Heart right ventricle (tissue), 16 donors: Measurements from ENCODE around the gene SDK2. TPM values are rescaled to one million over a fixed set of nuclear protein-coding genes. Genes with fewer than 3 reads are reported as not detected.

Experiments
- ATAC-seq, 8 donors: fragments of 200-7000 bp; cut with Tn5 transposase; one replicate each; pipeline ENCODE4 v1.9.1; 2020; ENCODE audit warnings: mild to moderate bottlenecking in 8 of 8, moderate library complexity in 8 of 8, moderate number of reproducible peaks in 1 of 8
- DNase-seq, 2 donors: peaks; one replicate each; pipeline ENCODE4 v3.0.0-alpha.2; 2020
- H3K27ac ChIP-seq, 10 donors: fragments of 200-600 bp; sonication (generic) in 2 of 10; one replicate each; pipeline versions ENCODE4 v1.5.0 to v1.8.0; 2020 to 2022; ENCODE audit warnings: mild to moderate bottlenecking in 3 of 10
- H3K27me3 ChIP-seq, 7 donors: fragments of 200-600 bp; one replicate each; pipeline ENCODE4 v1.8.0; 2021 to 2022; ENCODE audit warnings: mild to moderate bottlenecking in 2 of 7
- H3K36me3 ChIP-seq, 9 donors: fragments of 200-600 bp; sonication (generic) in 1 of 9; one replicate each; pipeline versions ENCODE4 v1.5.0 to v1.8.0; 2020 to 2022; ENCODE audit warnings: mild to moderate bottlenecking in 2 of 9
- H3K4me1 ChIP-seq, 9 donors: fragments of 200-600 bp; sonication (generic) in 1 of 9; one replicate each; pipeline versions ENCODE4 v1.5.0 to v1.8.0; 2020 to 2022; ENCODE audit warnings: mild to moderate bottlenecking in 4 of 9
- H3K4me3 ChIP-seq, 10 donors: fragments of 200-600 bp; sonication (generic) in 2 of 10; one replicate each; pipeline versions ENCODE4 v1.5.0 to v1.8.0; 2020 to 2022; ENCODE audit warnings: mild to moderate bottlenecking in 7 of 10, moderate library complexity in 2 of 10
- H3K9me3 ChIP-seq, 11 donors: fragments of 200-600 bp in 10 of 11; sonication (generic) in 2 of 11; one replicate each; pipeline versions ENCODE4 v1.5.0 to v1.8.0; 2013 to 2022; ENCODE audit warnings: mild to moderate bottlenecking in 2 of 11, control low read depth in 1 of 11, moderate library complexity in 1 of 11
- CTCF ChIP-seq, 9 donors: fragments of 200-600 bp; sonication (generic) in 2 of 9; IDR thresholded peaks; one replicate each; pipeline versions ENCODE4 v1.5.0 to v1.8.0; 2021 to 2022; ENCODE audit warnings: antibody characterized with exemption in 9 of 9, mild to moderate bottlenecking in 5 of 9, moderate library complexity in 1 of 9
- WGBS, 2 donors: extraction: QIAGEN DNeasy Blood & Tissue Kit; methylation state at CpG; one replicate each; pipeline ENCODE4 v1.1.7; 2013; ENCODE audit warnings: inconsistent platforms in 1 of 2; 5-methylcytosine and 5-hydroxymethylcytosine counted together
- intact Hi-C, 10 donors: fragments of 100-400 bp; cut with DNase I; formaldehyde crosslinking; loops; one replicate each; pipeline versions ENCODE4 v1.11.1 to v1.14.2; 2022
- polyA plus RNA-seq, 2 donors: library from polyadenylated mRNA; stranded (reverse); fragments of 200-250 nt; gene quantifications; one replicate each; pipeline ENCODE4 v1.2.3, GENCODE V29; 2013
- total RNA-seq, 10 donors: library from RNA; stranded (reverse); fragmentation: NEBNext Ultra II Directional in 3 of 10; extraction: Animal tissue kit (Norgen Biotek cat#: 25700) in 3 of 10; gene quantifications; one replicate each; pipeline versions ENCODE4 v1.2.1 to v1.2.4, GENCODE V29; 2021 to 2023
- donor health status: Arrhythmogenic right ventricular cardiomyopathy.
- donor health status: ischemic (EF 13 %, LVEDD 7.1; RV severe dilation, severe dysfunction).
- donor health status: healthy with polysubstance abuse.
- donor health status: DM: no; HTN: yes; CAD: no.
- donor health status: DM: no; HTN: no; CAD: no.
- donor health status: ischemic (EF 25% LVEDD 6.9; RV normal size, moderate dysfunction).
- donor health status: ischemic (EF 25% LVEDD 5.7; RV mildly dilated, moderate dysfunction).
- donor health status: healthy.
- donor health status: DM: yes; HTN: yes; CAD: no.
- donor health status: Ischemic cardiomyopathy.
- donor health status: ischemic (EF 35%, LVEDD 5.7; RV mildly dilated, moderate dysfunction).
- donor health status: nonischemic (EF 11% LVEDD 7.7; RV severe dilation, severe dysfunction).
- donor health status: DM: yes; HTN: yes; CAD: no.
- donor health status: PGD.
- donor health status: ischemic (EF 29% LVEDD 5.4; RV normal size, mild dysfunction).
- donor health status: nonischemic (EF 23%, LVEDD 6.1; RV moderate dilation, normal function).

Gene SDK2
- total and polyA plus RNA-seq, 12 donors = 0.44 to 4.2 (median 1.9) TPM

- no peak overlapping the region for H3K27ac ChIP-seq
- intact Hi-C loops = no loop called here
- no peak for TF ChIP-seq CTCF (IDR thresholded peaks at IDR 0.05)
- 92 to 97% methylated on average over 11 of the region's 11 CpGs for WGBS, 2 donors
- no peak overlapping the region for H3K4me3 ChIP-seq
- ATAC-seq (no peak), DNase-seq (no peak)
- H3K27me3 ChIP-seq = no peaks in the 10 kb centered on the region
- H3K4me1 ChIP-seq = peaks cover 0 to 2% (median 0%) of the 10 kb centered on the region in 9 donors
- no peaks in the 10 kb centered on the region for H3K9me3 ChIP-seq
- no peaks in the 10 kb centered on the region for H3K36me3 ChIP-seq
Measured at GRCh38 chr17:73390851-73391250, 253.4 kb downstream of the SDK2 start.

- 98% methylated on average over 16 of the region's 16 CpGs for WGBS, 2 donors
- Histone ChIP-seq H3K4me3 (no peak overlapping the region), H3K9me3 (no peaks in the 10 kb centered on the region), H3K4me1 (peaks cover 0 to 2% (median 0%) of the 10 kb centered on the region in 9 donors), H3K27ac (no peak overlapping the region), H3K36me3 (no peaks in the 10 kb centered on the region), H3K27me3 (no peaks in the 10 kb centered on the region)
- ATAC-seq (no peak), DNase-seq (no peak)
- intact Hi-C loops = no loop called here
- TF ChIP-seq CTCF (IDR thresholded peaks at IDR 0.05) = no peak
Measured at GRCh38 chr17:73390221-73390620, 254.0 kb downstream of the SDK2 start.

GRCh38 chr17:73389411-73389810 is 254.8 kb downstream of the SDK2 start:
- no peak for ATAC-seq

GRCh38 chr17:73388578-73388905 is 255.7 kb downstream of the SDK2 start:
- Histone ChIP-seq H3K4me3 (no peak overlapping the region), H3K36me3 (no peaks in the 10 kb centered on the region), H3K27ac (no peak overlapping the region), H3K27me3 (no peaks in the 10 kb centered on the region), H3K9me3 (no peaks in the 10 kb centered on the region), H3K4me1 (peaks cover 0 to 2% (median 0%) of the 10 kb centered on the region in 9 donors)
- DNase-seq (no peak), ATAC-seq (no peak)
- no peak for TF ChIP-seq CTCF (IDR thresholded peaks at IDR 0.05)
- intact Hi-C loops = no loop called here

More at GRCh38 chr17:73389411-73389810, 254.8 kb downstream of the SDK2 start:
- Histone ChIP-seq H3K27me3 (no peaks in the 10 kb centered on the region), H3K9me3 (no peaks in the 10 kb centered on the region), H3K4me3 (no peak overlapping the region), H3K27ac (no peak overlapping the region), H3K36me3 (no peaks in the 10 kb centered on the region), H3K4me1 (peaks cover 0 to 2% (median 0%) of the 10 kb centered on the region in 9 donors)
- no peak for TF ChIP-seq CTCF (IDR thresholded peaks at IDR 0.05)
- 97 to 99% methylated on average over 6 of the region's 6 CpGs for WGBS, 2 donors
- no peak for DNase-seq
- intact Hi-C loops = no loop called here
